ENCODE data around the gene SLC12A4. TPM values are rescaled to one million over a fixed set of nuclear protein-coding genes. Genes with fewer than 3 reads are reported as not detected.

SLC12A4 gene
- total and polyA plus RNA-seq, 2 of the 13 experiments (the other 11 are each of a cell fraction or from before 2014, with no cell fraction given) = 65.1 to 84.3 TPM

- Histone ChIP-seq H3K36me3 (replicated peaks in 1 of 2; ENCODE audit: control insufficient read depth in 1 of 2, insufficient read depth in 2 of 2, low read length in 2 of 2) (peaks cover 23 to 34% of the 10 kb centered on the region in 2 experiments), H4K20me1 (ENCODE audit: insufficient read depth, low read length) (no peaks in the 10 kb centered on the region), H3K4me3 (replicated peaks in 1 of 3; ENCODE audit: insufficient read depth in 1 of 3, low read depth in 2 of 3, low read length in 3 of 3) (no peak overlapping the region), H3K9ac (ENCODE audit: insufficient read depth, low read depth, low read length) (no peak overlapping the region), H2AFZ (ENCODE audit: low read length) (no peak overlapping the region), H3K27ac (ENCODE audit: extremely low read length, insufficient read depth, low read length) (no peak overlapping the region), H3K79me2 (ENCODE audit: insufficient read depth, low read length) (no peaks in the 10 kb centered on the region), H3K27me3 (ENCODE audit: control insufficient read depth in 1 of 2, insufficient read depth in 2 of 2, low read length in 2 of 2) (no peaks in the 10 kb centered on the region), H3K4me1 (ENCODE audit: insufficient read depth, low read length) (no peaks in the 10 kb centered on the region), H3K9me3 (ENCODE audit: low read length) (no peaks in the 10 kb centered on the region), H3K4me2 (ENCODE audit: low read depth, low read length) (no peak overlapping the region)
- FAIRE-seq (no peak), DNase-seq (ENCODE audit: low spot score) (no peak), ATAC-seq (no peak)
- in situ Hi-C loops (cut with HindIII; ENCODE audit: extremely low pct_ligation_motif_present, low pct_unique_long_range_greater_than_20kb) (no loop called here), intact Hi-C loops (cut with micrococcal nuclease; ENCODE audit: unreplicated experiment) (no loop called here)
- TF ChIP-seq TEAD2 (CRISPR knock-in tag; IDR thresholded peaks at IDR 0.05) (no peak), MNT (IDR thresholded peaks at IDR 0.05) (peak; percentile 71; the same call in 1 of the 2 replicates)
- ChIA-PET CTCF (ENCODE audit: low intra/inter-chr PET ratio, low total read pairs) (no interaction called here), POLR2A (interaction anchor here (0.9 kb wide), 1 partner anchor 12 kb away, joined by 3 read pairs; no protein-coding TSS in a partner anchor)
- no TSS peak for BruUV-seq (replicated peaks)
- 93% methylated on average over 9 of the region's 10 CpGs for WGBS (ENCODE audit: low lambda C conversion rate)
Observed at GRCh38 chr16:67923414-67924116, 44.9 kb downstream of the SLC12A4 start.

- H3K4me1 ChIP-seq (ENCODE audit: insufficient read depth, low read length) = peaks cover 1% of the 10 kb centered on the region; the same call in 1 of the 2 replicates
- H3K36me3 ChIP-seq (replicated peaks in 1 of 2; ENCODE audit: control insufficient read depth in 1 of 2, insufficient read depth in 2 of 2, low read length in 2 of 2) = peaks cover 27 to 28% of the 10 kb centered on the region in 2 experiments
- in situ Hi-C loops (cut with HindIII; ENCODE audit: extremely low pct_ligation_motif_present, low pct_unique_long_range_greater_than_20kb) (no loop called here), intact Hi-C loops (cut with micrococcal nuclease; ENCODE audit: unreplicated experiment) (no loop called here)
- H4K20me1 ChIP-seq (ENCODE audit: insufficient read depth, low read length) = no peaks in the 10 kb centered on the region
- no peaks in the 10 kb centered on the region for H3K27me3 ChIP-seq (ENCODE audit: control insufficient read depth in 1 of 2, insufficient read depth in 2 of 2, low read length in 2 of 2)
- no peak for FAIRE-seq
- no peaks in the 10 kb centered on the region for H3K79me2 ChIP-seq (ENCODE audit: insufficient read depth, low read length)
- no peak overlapping the region for H2AFZ ChIP-seq (ENCODE audit: low read length)
- ATAC-seq = no peak
- H3K27ac ChIP-seq (ENCODE audit: extremely low read length, insufficient read depth, low read length) = no peak overlapping the region
- no peak for DNase-seq (ENCODE audit: low spot score)
- H3K9ac ChIP-seq (ENCODE audit: insufficient read depth, low read depth, low read length) = no peak overlapping the region
- over 99% methylated on average over 8 of the region's 8 CpGs for WGBS (ENCODE audit: low lambda C conversion rate)
- ChIA-PET CTCF (ENCODE audit: low intra/inter-chr PET ratio, low total read pairs) (no interaction called here), POLR2A (interaction anchor here (0.9 kb wide), 1 partner anchor 13 kb away, joined by 3 read pairs; no protein-coding TSS in a partner anchor)
- no TSS peak for BruUV-seq (replicated peaks)
- no peak overlapping the region for H3K4me3 ChIP-seq (replicated peaks in 1 of 3; ENCODE audit: insufficient read depth in 1 of 3, low read depth in 2 of 3, low read length in 3 of 3)
- no peak for TF ChIP-seq ATF5 (CRISPR knock-in tag; IDR thresholded peaks at IDR 0.05; ENCODE audit: low read depth)
- H3K4me2 ChIP-seq (ENCODE audit: low read depth, low read length) = no peak overlapping the region
- no peaks in the 10 kb centered on the region for H3K9me3 ChIP-seq (ENCODE audit: low read length)
Observed at GRCh38 chr16:67922740-67923139, 45.7 kb downstream of the SLC12A4 start.
